Right atrium auricular region (tissue), 2 donors: ENCODE data around the gene SCN1B. TPM values are rescaled to one million over a fixed set of nuclear protein-coding genes. Genes with fewer than 3 reads are reported as not detected.

Source experiments
- DNase-seq: peaks from one replicate; pipeline ENCODE4 v3.0.0-alpha.2; 2019; ENCODE audit warnings: low spot score
- H3K27ac ChIP-seq, 2 donors: fragments of 200-600 bp; sonication (generic); 1 replicate in 1 of 2; 2 replicates in 1 of 2; pipeline ENCODE4 v1.5.1; 2016 to 2019
- H3K27me3 ChIP-seq, 2 donors: fragments of 200-600 bp; sonication (generic); one replicate each; pipeline versions ENCODE4 v1.5.1 to v1.6.0; 2017 to 2019
- H3K36me3 ChIP-seq: fragments of 200-600 bp; sonication (generic); one replicate; pipeline ENCODE4 v1.5.1; 2016
- H3K4me1 ChIP-seq, 2 donors: fragments of 200-600 bp; sonication (generic); one replicate each; pipeline versions ENCODE4 v1.5.1 to v1.6.0; 2017 to 2019
- H3K4me3 ChIP-seq, 2 donors: fragments of 200-600 bp; sonication (generic); 1 replicate in 1 of 2; 2 replicates in 1 of 2; pipeline ENCODE4 v1.5.1; 2017 to 2019; ENCODE audit warnings: mild to moderate bottlenecking in 1 of 2, moderate library complexity in 1 of 2
- H3K9me3 ChIP-seq, 2 donors: fragments of 200-600 bp; sonication (generic); one replicate each; pipeline ENCODE4 v1.5.1; 2019
- total RNA-seq, 2 donors: library from RNA; depleted of rRNA; stranded (reverse); fragments of >200 nt; gene quantifications; one replicate each; pipeline ENCODE4 v1.1.0, GENCODE V29; 2016
- TF ChIP-seq, protein P1 (sequence below), 2 donors: fragments of 200-600 bp; sonication (generic); IDR thresholded peaks; one replicate each; pipeline ENCODE4 v1.5.1; 2019; ENCODE audit warnings: antibody characterized with exemption in 2 of 2

SCN1B gene
- total RNA-seq, 2 donors from 2014 or later = 57.3 to 119 TPM

DNA sequence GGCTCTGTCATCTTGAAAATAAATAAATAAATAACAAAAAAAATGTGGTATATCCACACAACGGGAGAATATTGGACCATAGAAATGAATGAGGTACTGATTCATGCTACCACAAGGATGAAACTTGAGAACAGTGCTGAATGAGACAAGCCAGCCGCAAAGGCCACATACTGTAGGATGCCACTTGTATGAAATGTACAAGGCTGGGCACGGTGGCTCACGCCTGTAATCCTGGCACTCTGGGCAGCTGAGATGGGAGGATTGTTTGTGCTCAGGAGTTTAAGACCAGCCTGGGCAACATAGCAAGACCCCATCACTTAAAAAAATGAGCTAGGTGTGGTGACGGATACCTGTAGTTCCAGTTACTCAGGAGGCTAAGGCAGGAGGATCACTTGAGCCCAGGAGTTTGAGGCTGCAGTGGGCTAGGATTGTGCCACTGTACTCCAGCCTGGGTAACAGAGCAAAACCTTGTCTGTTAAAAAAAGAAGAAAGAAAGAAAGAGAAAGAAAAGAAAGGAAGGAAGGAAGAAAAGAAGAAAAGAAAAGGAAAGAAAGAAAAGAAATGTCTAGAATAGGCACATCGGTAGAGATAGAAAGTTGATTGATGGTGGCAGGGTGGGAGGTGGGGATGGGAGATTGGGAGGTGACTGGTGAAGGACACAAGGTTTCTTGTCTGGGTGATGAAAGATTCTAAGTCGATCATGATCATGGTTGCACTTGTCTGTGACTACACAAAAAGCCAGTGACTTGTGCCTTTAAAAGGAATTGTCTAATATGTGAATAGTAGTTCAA, 31.5 kb downstream of the SCN1B start:
- TF ChIP-seq, protein P1, sequence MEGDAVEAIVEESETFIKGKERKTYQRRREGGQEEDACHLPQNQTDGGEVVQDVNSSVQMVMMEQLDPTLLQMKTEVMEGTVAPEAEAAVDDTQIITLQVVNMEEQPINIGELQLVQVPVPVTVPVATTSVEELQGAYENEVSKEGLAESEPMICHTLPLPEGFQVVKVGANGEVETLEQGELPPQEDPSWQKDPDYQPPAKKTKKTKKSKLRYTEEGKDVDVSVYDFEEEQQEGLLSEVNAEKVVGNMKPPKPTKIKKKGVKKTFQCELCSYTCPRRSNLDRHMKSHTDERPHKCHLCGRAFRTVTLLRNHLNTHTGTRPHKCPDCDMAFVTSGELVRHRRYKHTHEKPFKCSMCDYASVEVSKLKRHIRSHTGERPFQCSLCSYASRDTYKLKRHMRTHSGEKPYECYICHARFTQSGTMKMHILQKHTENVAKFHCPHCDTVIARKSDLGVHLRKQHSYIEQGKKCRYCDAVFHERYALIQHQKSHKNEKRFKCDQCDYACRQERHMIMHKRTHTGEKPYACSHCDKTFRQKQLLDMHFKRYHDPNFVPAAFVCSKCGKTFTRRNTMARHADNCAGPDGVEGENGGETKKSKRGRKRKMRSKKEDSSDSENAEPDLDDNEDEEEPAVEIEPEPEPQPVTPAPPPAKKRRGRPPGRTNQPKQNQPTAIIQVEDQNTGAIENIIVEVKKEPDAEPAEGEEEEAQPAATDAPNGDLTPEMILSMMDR (IDR thresholded peaks at IDR 0.05) = no peak

DNA sequence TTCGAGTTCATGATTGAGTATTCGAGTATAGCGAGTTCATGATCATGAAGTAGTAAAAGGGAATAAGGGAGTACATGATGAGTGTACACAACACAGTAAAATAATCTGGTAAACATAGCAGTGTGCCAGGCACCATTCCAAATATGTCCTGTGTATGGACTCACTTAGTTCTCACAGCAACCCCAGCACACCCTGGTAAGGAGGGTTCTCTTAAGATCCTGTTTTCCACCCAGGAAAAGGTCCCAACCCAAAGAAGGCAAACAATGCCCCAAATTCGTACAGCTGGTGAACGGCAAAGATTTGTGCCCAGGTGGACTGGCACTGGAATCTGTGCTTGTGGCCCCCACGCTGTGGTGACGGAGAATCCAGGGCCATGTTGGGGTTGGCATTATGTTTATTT, 32.7 kb downstream of the SCN1B start:
- Histone ChIP-seq H3K4me3 (no peak overlapping the region), H3K9me3 (no peaks in the 10 kb centered on the region), H3K27me3 (no peaks in the 10 kb centered on the region), H3K27ac (no peak overlapping the region), H3K36me3 (no peaks in the 10 kb centered on the region), H3K4me1 (no peaks in the 10 kb centered on the region)
- TF ChIP-seq, protein P1 (IDR thresholded peaks at IDR 0.05) = no peak
- no peak for DNase-seq

More for the DNA sequence above, 31.5 kb downstream of the SCN1B start:
- Histone ChIP-seq H3K4me3 (no peak overlapping the region), H3K27me3 (no peaks in the 10 kb centered on the region), H3K4me1 (no peaks in the 10 kb centered on the region), H3K36me3 (no peaks in the 10 kb centered on the region), H3K27ac (no peak overlapping the region), H3K9me3 (no peaks in the 10 kb centered on the region)
- no peak for DNase-seq

DNA sequence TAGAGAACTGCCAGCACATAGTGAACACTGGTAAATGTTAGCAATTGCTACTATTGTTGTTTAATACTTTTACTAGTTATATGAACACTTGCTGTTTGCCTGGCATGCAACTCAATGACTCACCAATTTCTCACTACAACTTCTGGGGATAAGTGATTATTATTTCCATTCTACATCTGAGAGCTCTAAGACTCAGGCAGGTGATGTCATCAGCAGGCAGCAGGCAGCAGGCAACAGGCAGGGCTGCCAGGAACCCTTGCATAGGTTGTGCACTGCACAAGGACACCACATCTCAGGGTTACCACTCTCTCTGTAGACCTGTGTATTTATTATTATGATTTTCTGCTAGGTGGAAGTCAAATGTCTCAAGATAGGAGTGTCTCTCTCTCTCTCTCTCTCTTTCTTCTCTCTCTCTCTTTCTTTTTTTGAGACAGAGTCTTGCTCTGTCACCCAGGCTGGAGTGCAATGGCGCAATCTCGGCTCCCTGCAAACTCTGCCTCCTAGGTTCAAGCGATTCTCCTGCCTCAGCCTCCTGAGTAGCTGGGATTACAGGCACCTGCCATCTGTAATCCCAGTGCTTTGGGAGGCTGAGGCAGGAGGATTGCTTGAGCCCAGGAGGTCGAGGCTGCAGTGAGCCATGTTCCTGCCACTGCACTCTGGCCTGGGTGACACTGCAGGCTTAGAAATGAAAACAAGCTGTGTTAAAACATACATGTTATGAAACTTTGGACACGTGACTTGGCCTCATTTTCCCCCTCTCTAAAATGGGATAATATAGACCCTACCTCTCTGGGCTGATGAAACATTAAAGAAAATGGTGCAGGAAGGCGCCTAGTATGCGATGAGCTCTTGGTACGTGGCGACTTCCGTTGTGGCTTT, 33.9 kb downstream of the SCN1B start:
- TF ChIP-seq, protein P1 (IDR thresholded peaks at IDR 0.05) = no peak
- Histone ChIP-seq H3K4me3 (no peak overlapping the region), H3K27ac (no peak overlapping the region), H3K9me3 (no peaks in the 10 kb centered on the region), H3K36me3 (no peaks in the 10 kb centered on the region), H3K4me1 (peaks cover 0 to 9% of the 10 kb centered on the region in 2 donors), H3K27me3 (no peaks in the 10 kb centered on the region)
- DNase-seq = no peak

DNA sequence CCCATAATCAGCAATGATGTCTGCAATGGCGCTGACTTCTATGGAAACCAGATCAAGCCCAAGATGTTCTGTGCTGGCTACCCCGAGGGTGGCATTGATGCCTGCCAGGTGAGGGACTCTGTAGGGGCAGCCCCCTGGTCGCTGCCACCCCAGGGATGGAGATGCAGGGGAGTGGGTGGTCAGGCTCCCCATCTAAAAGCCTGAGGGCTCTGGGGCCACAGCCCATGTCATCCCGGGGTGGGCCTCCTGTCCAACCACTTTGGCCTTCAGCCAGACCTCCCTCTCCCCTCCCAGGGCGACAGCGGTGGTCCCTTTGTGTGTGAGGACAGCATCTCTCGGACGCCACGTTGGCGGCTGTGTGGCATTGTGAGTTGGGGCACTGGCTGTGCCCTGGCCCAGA, 35.3 kb downstream of the SCN1B start:
- no peaks in the 10 kb centered on the region for H3K27me3 ChIP-seq
- H3K4me1 ChIP-seq = peaks cover 0 to 9% of the 10 kb centered on the region in 2 donors
- peaks cover 0 to 5% of the 10 kb centered on the region in 2 donors for H3K9me3 ChIP-seq
- no peak for DNase-seq
- no peaks in the 10 kb centered on the region for H3K36me3 ChIP-seq
- no peak overlapping the region for H3K27ac ChIP-seq
- TF ChIP-seq, protein P1 (IDR thresholded peaks at IDR 0.05) = no peak
- no peak overlapping the region for H3K4me3 ChIP-seq

DNA sequence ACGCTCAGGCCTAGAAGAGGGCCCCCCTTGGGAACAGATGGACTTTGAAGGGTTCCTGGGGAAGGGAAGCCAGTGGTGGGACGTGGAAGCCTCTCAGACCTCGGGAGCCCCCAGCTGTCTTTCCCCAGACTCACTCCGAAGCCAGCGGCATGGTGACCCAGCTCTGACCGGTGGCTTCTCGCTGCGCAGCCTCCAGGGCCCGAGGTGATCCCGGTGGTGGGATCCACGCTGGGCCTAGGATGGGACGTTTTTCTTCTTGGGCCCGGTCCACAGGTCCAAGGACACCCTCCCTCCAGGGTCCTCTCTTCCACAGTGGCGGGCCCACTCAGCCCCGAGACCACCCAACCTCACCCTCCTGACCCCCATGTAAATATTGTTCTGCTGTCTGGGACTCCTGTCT, 35.9 kb downstream of the SCN1B start:
- TF ChIP-seq, protein P1 (IDR thresholded peaks at IDR 0.05) = no peak
- H3K9me3 ChIP-seq = peaks cover 0 to 8% of the 10 kb centered on the region in 2 donors

More for the DNA sequence above, 35.9 kb downstream of the SCN1B start:
- no peaks in the 10 kb centered on the region for H3K27me3 ChIP-seq
- DNase-seq = no peak
- no peaks in the 10 kb centered on the region for H3K36me3 ChIP-seq
- no peak overlapping the region for H3K4me3 ChIP-seq
- H3K4me1 ChIP-seq = peaks cover 0 to 9% of the 10 kb centered on the region in 2 donors
- H3K27ac ChIP-seq = no peak overlapping the region
